HG02623 (cell line): ENCODE data around the gene TMEM87B.
"Not testable (repeated sequence)": the region's sequence is repeated elsewhere in the genome, so short reads cannot be mapped to it uniquely, and the experiment has no call there.

ENCODE experiments used
- ATAC-seq: cut with Tn5 transposase; IDR thresholded peaks from one replicate; pipeline ENCODE4 v1.9.1; 2021; ENCODE audit warnings: moderate library complexity; ENCODE audit not compliant: unreplicated experiment

The TMEM87B gene

DNA sequence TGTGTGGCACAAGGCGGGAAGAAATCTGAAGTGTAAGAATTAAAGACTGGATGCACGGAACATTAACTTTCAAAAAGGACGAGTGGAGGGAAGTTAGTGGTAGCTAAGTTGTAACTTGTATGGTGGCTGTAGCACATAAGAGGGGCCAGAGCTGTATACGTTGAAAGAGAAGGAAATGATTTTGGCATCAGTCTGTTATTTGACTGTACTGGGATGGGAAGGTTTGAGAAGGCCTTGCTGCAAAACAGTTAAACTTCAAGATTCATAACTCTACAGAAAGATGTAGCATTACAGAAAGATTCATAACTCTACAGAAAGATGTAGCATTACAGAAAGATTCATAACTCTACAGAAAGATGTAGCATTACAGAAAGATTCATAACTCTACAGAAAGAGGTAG is 58.3 kb downstream of the TMEM87B start:
- ATAC-seq = not testable (repeated sequence)

DNA sequence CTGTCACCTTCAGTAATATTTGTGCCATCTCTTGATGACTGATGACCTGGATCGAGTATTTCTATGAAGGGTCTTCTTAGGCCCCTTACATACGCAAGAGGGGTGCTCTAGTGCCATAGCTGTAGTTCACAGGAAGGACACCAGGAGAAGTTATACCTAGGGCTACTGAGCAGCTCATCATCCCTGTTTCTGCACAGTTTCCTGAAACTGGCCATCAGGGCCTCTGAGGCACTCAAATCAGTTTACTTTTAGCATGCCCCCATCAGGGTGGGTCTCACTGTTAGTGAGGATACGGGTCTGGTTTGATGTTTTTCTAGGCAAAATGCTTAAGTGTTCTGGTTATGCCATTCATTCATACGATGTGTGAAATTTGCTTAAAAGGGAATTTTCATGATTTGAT is 63.1 kb downstream of the TMEM87B start:
- ATAC-seq = no peak

DNA sequence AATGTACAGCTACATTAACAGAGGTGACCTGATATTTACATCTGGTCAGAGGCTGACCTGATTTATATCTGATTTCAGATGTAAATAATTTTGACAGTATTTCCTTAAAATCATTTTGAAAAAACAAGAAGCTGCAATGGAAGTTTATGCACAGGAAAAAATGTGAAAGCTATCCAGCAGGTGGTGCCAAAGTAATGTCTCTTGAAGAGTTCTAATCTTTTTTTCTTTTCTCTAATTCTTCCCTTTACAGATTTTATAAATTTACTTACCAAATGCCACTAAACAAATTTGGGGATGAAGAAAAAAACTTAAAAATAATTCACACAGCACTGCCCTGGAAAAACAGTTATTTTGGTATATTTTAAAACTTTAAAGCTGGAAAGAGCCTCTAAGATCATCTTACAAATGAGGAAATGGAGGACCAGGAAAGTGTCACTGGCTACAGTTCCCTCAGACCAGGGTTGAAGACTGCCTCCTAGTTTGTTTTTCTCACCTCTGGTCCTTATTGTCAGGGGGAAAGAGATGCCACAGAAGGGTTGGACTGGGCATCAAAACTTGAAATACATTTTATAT is 66.7 kb downstream of the TMEM87B start:
- ATAC-seq = no peak

DNA sequence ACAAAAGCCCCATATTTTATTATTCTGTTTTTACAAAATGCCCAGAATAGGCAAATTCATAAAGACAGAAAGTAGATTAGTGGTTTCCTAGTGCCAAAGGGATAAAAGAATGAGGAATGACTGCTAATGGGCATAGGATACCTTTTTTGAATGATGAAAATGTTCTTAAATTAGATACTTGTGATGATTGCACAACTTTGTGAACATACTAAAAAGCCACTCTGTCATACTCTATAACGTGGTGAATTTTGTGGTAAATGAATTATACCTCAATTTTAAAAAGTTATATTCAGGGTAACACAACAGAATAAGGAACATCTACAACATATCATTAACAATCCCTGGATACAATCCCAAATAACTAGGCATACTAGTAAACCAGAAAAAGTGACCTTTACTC is 74.0 kb downstream of the TMEM87B start:
- ATAC-seq = no peak

DNA sequence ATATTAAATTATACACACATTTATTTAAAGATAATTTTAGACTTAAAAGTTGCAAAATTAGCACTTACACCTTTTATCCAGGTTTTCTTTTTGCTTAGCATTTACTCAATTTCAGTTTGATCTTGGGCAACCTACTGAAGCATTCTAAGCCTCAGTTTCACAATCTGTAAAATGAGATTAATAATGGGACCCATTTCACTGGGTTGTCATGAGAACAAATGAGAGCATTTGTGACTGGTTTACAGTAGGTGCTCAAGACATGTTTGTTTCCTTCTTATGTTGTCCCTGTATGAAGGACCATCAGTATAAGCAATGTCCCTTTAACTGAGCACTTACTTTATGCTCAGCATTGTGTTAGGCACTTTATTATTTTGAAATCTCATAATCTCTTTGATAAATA is 78.3 kb downstream of the TMEM87B start:
- no peak for ATAC-seq

DNA sequence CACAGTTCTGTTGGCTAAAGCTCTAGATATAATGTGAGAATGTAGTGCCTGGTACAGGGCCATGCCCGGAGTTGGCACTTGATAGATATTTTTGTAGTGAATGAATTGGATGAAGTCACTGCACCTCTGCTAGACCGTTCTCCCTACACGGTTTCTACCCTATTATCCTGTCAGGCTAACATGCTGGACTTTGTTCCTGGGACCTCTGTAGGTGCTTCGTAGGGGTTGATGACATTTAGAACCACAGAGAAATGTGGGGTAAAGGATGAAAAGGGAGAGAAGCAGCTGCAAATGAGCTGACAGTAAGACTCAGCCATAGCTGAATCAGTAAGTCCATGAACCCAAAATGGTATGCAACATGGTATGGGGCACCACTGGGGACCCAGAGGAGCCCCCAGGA is 79.1 kb downstream of the TMEM87B start:
- ATAC-seq = no peak

DNA sequence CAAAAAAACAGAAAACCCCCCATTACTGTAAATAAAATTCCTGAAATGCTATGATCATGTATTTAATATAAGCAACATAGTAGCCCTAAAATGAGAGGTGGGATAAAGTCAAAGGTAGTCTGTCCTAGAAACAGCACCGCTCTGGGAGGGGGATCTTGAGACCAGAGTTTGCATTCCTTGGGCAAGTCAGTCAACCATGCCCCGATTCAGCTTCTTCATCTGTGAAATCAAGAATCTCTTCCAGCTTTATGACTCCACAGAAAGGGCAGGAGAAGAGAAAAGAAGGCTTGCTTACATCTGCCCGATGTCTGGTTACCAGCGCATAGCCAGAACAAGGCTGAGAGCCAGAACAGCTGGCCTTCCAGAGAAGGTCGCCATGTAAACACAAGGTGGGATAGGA is 81.0 kb downstream of the TMEM87B start:
- ATAC-seq = no peak

DNA sequence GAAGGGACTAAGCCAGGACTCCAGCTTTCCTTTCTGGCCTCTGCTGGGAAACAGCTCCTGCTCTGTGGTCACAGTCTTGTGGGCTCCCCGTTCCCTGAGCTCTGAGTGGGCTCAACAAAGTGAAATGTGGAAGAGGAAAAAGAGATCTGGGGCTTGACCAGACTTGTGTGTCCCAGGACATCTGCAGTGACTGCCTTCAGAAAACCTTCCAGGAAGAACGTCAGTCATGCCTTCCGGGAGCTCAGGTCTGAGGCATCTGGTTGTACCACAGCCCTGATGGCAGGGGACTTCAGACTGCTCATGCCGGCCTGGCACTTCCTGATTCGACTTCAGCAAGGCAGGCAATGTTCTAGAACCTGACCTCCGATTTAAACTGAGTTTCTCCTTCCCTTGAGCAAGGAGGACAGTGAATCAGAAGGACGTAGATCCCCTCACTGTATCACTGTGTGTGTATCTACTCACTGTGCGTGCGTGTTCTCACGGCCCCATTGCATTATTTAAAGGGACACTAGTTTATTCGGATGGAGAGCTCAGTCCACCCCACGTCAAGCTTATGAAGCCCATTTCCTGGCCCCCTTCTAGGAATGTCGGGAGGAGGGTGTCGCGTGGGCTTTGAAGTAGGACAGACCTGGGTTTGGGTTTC is 82.6 kb downstream of the TMEM87B start:
- no peak for ATAC-seq

DNA sequence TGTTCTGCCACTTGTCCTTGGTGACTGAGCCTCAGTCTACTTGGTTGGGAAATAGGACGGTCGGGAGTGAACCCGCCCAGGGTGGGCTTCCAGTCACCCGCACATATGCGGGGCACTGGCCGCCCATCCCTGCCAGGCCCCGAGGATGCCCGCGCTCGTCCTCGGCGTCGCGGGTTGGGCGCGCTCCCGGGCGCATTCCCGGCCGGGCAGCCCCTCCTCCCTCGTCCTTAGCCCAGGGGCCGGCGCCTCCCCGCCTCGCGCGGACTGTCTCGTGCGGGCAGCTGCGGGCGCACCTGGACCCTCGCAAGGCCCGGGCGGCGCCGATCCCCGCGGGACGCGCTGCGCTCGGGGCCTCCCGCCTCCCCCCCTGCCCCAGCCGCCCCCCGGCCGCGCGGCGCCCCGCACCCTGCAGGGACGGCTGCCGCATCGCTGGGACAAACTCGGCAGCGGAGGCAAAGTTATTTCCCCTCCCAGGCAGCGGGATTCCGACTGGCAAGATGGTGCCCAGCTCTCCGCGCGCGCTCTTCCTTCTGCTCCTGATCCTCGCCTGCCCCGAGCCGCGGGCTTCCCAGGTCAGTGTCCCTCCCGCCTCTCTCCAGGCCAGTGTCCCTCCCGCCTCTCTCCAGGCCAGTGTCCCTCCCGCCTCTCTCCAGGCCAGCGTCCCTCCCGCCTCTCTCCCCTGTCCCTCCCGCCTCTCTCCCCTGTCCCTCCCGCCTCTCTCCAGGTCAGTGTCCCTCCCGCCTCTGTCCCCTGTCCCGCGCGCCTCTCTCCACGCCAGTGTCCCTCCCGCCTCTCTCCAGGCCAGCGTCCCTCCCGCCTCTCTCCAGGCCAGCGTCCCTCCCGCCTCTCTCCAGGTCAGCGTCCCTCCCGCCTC is 83.3 kb downstream of the TMEM87B start, which contains the start of gene FBLN7:
TSS of gene FBLN7 (plus strand) at position 227 of the 874 bp plus-strand sequence. CDS start at position 498, 271 bp downstream.
- no peak for ATAC-seq

DNA sequence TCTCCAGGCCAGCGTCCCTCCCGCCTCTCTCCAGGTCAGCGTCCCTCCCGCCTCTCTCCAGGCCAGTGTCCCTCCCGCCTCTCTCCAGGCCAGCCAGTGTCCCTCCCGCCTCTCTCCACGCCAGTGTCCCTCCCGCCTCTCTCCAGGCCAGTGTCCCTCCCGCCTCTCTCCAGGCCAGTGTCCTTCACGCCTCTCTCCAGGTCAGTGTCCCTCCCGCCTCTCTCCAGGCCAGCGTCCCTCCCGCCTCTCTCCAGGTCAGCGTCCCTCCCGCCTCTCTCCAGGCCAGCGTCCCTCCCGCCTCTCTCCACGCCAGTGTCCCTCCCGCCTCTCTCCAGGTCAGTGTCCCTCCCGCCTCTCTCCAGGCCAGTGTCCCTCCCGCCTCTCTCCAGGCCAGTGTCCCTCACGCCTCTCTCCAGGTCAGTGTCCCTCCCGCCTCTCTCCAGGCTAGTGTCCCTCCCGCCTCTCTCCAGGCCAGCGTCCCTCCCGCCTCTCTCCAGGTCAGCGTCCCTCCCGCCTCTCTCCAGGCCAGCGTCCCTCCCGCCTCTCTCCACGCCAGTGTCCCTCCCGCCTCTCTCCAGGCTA is 84.1 kb downstream of the TMEM87B start:
- ATAC-seq = not testable (repeated sequence)

DNA sequence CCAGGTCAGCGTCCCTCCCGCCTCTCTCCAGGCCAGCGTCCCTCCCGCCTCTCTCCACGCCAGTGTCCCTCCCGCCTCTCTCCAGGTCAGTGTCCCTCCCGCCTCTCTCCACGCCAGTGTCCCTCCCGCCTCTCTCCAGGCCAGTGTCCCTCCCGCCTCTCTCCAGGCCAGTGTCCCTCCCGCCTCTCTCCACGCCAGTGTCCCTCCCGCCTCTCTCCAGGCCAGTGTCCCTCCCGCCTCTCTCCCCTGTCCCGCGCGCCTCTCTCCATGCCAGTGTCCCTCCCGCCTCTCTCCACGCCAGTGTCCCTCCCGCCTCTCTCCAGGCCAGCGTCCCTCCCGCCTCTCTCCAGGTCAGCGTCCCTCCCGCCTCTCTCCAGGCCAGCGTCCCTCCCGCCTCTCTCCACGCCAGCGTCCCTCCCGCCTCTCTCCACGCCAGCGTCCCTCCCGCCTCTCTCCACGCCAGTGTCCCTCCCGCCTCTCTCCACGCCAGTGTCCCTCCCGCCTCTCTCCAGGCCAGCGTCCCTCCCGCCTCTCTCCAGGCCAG is 84.7 kb downstream of the TMEM87B start:
- ATAC-seq = not testable (repeated sequence)

DNA sequence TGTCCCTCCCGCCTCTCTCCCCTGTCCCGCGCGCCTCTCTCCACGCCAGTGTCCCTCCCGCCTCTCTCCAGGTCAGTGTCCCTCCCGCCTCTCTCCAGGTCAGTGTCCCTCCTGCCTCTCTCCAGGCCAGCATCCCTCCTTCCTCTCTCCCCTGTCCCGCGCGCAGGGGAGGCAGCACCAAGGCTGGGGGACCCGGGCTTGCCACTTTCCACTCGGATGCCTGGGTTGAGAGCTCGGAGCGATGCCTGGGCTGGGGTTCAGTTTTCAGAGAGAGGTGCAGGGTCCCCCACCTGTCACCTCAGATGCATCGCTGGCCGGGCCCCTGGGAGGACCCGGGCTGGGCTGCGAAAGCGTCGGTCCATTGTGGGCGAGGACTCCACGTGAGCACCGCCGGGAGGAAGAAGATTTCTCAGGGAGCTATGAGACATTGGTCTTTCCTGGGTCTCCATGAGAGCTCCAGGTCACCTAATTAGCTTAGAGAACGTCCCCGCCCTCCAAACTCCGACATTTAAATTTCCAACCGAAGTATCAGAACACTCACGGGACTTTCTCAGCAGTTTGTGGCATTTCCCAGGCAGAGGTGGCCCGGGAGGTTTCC is 85.2 kb downstream of the TMEM87B start:
- no peak for ATAC-seq

DNA sequence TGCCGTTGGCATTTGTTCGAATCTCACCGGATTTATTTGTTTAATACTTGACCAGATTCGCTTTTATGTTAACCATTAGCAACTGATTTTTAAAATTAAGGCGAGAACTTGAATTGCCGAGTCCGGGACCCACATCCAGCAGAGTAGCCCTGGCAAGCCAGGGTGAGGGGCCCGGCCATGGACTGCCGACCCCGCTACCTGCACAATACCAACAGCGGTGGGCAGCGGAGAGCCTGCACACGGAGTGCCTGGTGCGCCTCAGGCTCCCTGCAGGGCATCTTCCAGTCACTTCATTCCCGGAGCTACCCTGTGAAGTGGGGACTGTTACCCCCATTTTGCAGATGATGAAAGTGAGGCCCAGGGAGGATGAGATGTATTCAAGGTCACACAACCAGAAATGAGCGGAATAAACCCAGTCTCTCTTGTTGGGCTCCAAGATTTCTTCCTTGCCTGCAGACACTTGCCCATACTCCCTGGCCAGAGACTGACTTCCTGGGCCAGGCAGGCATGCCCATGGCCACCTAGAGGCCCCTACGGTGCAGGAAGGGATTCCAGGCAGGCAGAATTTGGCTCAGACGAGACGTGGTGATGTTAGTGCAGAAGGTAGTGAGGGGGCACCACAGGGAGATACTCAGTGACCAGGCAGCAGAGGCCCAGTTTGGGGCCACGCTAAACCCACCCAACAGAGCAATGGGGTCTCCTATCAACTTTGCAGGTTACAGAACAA is 86.0 kb downstream of the TMEM87B start:
- ATAC-seq = no peak

DNA sequence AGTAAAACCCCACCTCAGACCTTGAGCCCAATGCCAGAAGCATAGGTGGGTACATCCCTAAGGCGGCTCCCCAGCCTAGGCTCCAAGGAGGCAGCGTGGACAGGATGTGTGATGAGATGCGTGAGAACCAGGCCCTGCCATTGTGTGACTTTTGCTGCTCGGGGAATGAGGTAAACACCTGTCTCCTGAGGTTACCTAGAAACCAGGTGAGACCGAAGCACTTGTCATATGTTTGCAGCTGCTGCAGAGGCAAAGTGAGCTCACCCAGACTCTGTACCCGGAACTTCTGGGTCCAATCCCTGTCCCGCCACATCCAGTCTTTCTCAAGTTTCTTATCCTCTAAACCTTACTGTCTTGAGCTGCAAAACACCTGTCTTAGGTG is 86.5 kb downstream of the TMEM87B start:
- no peak for ATAC-seq

DNA sequence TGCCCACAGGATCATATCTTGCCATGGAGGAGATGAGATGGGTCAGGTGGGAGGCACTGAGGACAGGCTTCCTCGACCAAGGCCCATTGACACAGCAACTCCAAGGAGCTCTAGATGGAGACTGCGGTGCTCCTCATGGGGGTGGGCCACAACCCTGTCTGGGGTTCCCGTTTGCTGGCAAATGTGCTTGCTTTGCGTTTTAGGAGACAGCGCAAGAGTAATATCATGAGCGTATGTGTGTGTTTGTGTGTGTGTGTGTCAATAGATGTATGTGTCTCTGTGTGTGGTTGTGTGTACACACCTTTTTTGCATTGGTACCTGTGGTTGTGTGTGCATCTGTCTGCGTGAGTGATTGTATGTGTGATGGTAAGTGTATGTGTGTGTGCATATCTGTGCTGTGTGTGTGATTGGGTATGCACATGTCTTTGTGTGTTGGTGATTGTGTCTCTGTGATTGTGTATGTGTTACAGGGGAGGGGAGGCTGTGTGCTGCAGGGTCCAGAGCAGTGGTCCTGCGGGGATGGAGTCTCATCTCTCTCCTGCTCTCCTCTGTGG is 87.5 kb downstream of the TMEM87B start:
- no peak for ATAC-seq

DNA sequence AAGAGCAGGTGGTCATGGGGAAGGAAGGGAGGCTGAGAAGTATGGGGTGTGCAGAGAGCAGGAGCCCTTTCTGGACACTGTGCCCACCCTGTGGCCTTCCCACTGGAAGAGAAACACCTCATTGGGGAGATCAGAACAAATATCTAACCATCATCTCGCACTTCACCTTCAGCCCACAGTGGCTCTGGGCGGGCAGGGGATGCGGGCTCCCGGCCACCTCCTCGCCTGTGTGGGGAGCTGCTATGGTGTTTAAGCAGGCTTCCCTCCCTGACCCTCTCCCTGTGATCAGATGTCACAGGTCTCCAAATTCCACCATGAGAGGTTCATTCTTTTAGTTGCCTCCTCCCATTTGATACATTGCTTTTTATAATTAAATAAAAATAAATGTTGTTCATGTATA is 88.1 kb downstream of the TMEM87B start:
- ATAC-seq = no peak

DNA sequence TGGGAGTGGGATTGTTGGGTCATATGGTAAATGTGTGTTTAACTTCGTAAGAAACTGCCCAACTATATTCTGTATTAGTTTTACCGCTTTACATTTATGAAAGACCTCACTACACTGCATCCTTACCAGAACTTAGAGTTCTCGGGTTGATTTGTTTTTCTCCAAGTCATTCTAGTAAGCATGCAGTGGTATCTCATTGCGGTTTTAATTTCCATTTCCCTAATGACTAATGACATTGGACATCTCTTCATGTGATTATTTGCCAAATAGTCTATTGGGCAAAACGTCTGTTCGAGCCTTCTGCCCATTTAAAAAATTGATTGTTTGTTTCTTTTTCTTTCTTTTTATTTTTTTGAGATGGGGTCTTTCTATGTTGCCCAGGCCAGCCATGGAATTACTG is 89.9 kb downstream of the TMEM87B start:
- no peak for ATAC-seq

DNA sequence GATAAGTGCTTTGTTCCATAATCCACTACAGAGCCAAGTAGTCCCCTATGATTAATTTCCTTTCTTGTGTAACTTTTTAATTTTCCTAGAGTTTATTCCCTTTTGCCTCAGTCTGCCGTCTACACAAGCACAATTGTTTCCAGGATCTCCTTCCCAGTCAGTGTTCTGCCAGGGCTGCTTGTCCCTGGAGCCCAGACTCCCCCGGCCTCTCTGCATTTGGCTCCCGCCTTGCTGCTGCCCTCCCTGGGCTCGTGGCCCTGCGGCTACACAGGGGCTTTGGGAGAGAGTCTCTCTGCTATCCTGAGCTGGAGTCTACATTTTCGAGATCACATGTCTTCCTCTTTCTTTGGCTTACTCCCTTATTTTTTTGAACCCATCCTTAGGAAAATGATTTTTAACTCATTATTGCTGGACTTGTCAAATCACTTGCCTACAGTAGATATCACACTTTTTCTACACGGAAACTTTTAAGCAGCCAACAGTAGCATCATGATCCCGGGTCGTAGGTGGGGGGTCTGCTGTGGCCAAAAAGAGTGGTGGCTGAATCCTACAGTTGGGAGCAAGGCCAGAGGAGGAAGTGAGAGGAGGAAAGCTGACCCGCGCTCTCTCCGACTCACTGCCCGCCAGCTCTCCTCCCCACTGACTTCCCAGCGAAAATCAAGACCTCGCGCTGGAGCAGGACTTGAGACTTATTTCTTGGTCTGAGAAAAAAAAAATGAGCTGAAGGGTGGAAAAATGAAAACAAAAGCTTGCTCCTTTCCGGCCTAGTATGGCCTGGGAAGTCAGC is 92.5 kb downstream of the TMEM87B start:
- no peak for ATAC-seq

DNA sequence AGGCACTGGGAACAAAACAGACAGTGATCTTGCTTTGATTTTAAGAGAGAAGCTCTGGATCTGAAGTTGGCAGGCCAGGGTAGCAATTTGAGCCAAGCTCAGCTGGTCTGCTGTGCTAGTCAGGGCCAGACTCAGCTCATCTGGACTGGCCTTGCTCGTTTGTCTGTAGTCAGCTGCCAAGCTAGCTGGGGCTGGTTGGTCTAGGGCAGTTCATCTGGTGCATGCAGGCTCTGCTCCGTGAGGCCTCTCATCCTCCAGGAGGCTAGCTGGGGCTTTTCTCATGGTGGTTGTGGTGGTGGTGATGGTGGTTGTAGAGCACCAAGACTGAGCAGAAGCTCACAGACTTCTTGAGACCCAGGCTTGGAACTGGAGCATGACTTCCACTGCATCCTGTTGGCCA is 93.4 kb downstream of the TMEM87B start:
- no peak for ATAC-seq
